HG03045 (cell line): Measurements from ENCODE around the gene SYNRG.

Experiments
- ATAC-seq: cut with Tn5 transposase; IDR thresholded peaks from one replicate; pipeline ENCODE4 v1.9.1; 2021; ENCODE audit warnings: mild to moderate bottlenecking, moderate library complexity; ENCODE audit not compliant: unreplicated experiment

Gene SYNRG

DNA sequence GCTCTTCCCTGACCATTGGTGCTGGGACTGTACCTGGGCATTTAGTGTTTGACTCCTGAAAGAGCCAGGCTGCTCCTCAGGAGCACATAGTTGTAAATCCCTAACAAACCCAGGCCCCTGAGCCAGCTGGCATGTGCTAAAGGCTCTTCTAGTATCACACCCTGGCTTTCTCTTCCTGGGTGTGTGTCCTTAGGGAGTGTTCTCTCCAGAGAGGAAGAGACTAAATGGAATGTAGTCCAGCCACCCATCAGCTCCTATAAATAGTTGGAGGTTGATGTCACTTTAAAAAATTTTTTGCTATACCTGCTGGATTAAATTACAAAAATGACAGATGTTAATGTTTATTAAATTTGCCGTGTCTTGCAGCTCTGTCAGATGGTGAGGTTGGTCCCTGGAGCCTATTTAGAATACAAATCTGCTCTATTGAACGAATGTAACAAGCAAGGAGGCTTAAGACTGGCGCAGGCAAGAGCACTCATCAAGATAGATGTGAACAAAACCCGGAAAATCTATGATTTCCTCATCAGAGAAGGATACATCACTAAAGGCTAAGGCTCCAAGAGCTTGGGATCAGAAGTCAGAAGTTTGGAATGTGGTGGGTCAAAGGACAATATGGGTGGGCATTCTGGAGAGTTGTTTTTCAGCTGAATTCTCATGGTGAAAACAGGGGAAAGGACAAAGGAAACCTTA, 132.6 kb downstream of the SYNRG start:
- ATAC-seq = no peak

DNA sequence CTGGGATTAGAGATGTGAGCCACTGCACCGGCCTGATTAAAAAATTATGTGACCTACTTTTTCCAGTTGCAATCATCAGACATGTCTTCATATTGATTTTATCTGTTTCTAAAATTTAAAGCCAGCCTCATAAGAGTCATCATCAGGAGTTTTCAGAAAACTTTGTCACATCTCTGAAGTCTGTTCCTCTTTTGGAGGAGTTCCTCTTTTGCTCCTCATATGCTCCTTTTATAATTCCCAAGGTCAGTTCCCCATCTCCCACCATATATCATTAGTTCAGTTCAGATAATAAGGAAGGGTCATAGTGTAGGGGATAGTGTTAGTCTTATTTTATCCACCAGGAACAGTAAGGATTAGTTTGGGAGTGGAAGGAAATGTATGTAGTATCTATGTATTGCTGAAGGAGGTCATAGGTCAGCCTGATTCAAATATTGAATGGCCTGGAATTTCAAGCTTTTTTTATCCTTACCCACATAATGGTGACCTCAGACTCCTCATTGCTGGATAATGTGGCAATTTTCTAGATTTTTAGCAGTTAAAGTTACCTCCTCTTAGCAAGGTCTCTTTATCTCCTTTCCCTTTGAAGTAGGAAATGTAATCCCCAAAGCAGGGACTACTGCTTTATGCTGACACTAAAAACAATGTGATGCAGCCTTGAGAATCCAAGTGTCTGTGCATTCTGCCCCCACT, 133.3 kb downstream of the SYNRG start:
- ATAC-seq = no peak

DNA sequence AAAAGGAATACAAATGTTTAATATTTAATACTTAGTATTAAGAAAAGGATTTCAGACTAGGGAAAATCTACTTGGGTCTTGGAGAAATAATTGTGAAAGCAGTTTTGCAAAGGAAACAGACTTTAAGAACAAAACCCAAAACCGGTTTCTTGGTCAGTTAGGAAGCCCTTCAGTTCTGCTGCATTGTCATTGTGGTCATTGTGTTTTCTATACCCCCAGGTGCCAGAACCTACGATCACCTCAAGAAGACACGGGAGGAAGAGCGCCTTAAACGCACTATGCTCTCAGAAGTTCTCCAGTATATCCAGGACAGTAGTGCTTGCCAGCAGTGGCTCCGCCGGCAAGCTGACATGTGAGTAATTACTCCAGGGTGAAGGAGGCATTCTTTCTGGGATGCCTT, 139.0 kb downstream of the SYNRG start:
- ATAC-seq = no peak

- no peak for ATAC-seq
Observed at GRCh38 chr17:37466471-37466870, 142.7 kb downstream of the SYNRG start.

GRCh38 chr17:37465069-37465616, 144.1 kb downstream of the SYNRG start:
- no peak for ATAC-seq
